CD4-positive, alpha-beta T cell treated with Interleukin-15 for 4 hours (primary cell): ENCODE results near the gene SERGEF.

Source experiments
- DNase-seq: peaks from one replicate; pipeline ENCODE4 v3.0.0-alpha.2; 2020; ENCODE audit warnings: low spot score

SERGEF gene

GRCh38 chr11:17748761-17749721, 263.8 kb downstream of the SERGEF start:
- DNase-seq: no peak

GRCh38 chr11:17748044-17748443, 264.8 kb downstream of the SERGEF start:
- no peak for DNase-seq

- no peak for DNase-seq
These were observed 265.5 kb downstream of the SERGEF start for GRCh38 chr11:17747131-17747955.

- no peak for DNase-seq
These were observed 266.8 kb downstream of the SERGEF start for GRCh38 chr11:17746096-17746495.

GRCh38 chr11:17745023-17745772, 267.6 kb downstream of the SERGEF start:
- no peak for DNase-seq

- no peak for DNase-seq
These were observed 268.5 kb downstream of the SERGEF start for GRCh38 chr11:17744151-17744940.

- DNase-seq: no peak
These were observed 269.1 kb downstream of the SERGEF start for GRCh38 chr11:17743808-17744119.

- DNase-seq: no peak
These were observed 269.6 kb downstream of the SERGEF start for GRCh38 chr11:17743026-17743807.

GRCh38 chr11:17742019-17742418, 270.8 kb downstream of the SERGEF start:
- DNase-seq: no peak

GRCh38 chr11:17741487-17741886, 271.4 kb downstream of the SERGEF start:
- DNase-seq: no peak

GRCh38 chr11:17740649-17741235, 272.1 kb downstream of the SERGEF start:
- DNase-seq: no peak

- DNase-seq: no peak
These were observed 272.9 kb downstream of the SERGEF start for GRCh38 chr11:17739945-17740338.

- no peak for DNase-seq
These were observed 274.5 kb downstream of the SERGEF start for GRCh38 chr11:17738151-17738973.
